Neural progenitor cell (in vitro differentiated cells): ENCODE results near the gene PLEKHG2. TPM values are rescaled to one million over a fixed set of nuclear protein-coding genes. Genes with fewer than 3 reads are reported as not detected.

Experiments used
- DNase-seq: peaks from one replicate; pipeline ENCODE4 v3.0.0-alpha.2; 2016; ENCODE audit warnings: low spot score
- H2AFZ ChIP-seq: fragments of 200-600 bp; sonication (generic); replicated peaks from 2 replicates; pipeline ENCODE4 v1.6.1; 2016; ENCODE audit warnings: antibody characterized with exemption
- H3F3A ChIP-seq: fragments of 200-600 bp; sonication (generic); 2 replicates; pipeline ENCODE4 v1.6.1; 2016; ENCODE audit warnings: antibody characterized with exemption, low read depth
- H3K27ac ChIP-seq: fragments of 200-600 bp; sonication (generic); 2 replicates; pipeline ENCODE4 v1.5.1; 2016; ENCODE audit warnings: mild to moderate bottlenecking
- H3K27me3 ChIP-seq: fragments of 200-600 bp; sonication (generic); 2 replicates; pipeline ENCODE4 v1.6.1; 2016; ENCODE audit warnings: mild to moderate bottlenecking, moderate library complexity
- H3K36me3 ChIP-seq: fragments of 200-600 bp; sonication (generic); 2 replicates; pipeline ENCODE4 v1.5.1; 2016
- H3K4me1 ChIP-seq: fragments of 200-600 bp; sonication (generic); 2 replicates; pipeline ENCODE4 v1.6.1; 2016; ENCODE audit warnings: mixed run types
- H3K4me2 ChIP-seq: fragments of 200-600 bp; sonication (generic); 2 replicates; pipeline ENCODE4 v1.6.1; 2016
- H3K4me3 ChIP-seq: fragments of 200-600 bp; sonication (generic); 2 replicates; pipeline ENCODE4 v1.5.1; 2016
- H3K79me2 ChIP-seq: fragments of 200-600 bp; sonication (generic); 2 replicates; pipeline ENCODE4 v1.6.1; 2016; ENCODE audit warnings: low read depth
- H3K9ac ChIP-seq: fragments of 200-600 bp; sonication (generic); 2 replicates; pipeline ENCODE4 v1.6.1; 2016
- H3K9me3 ChIP-seq: fragments of 200-600 bp; sonication (generic); 2 replicates; pipeline ENCODE4 v1.5.1; 2016; ENCODE audit warnings: low read depth
- H4K20me1 ChIP-seq: fragments of 200-600 bp; sonication (generic); 2 replicates; pipeline ENCODE4 v1.6.1; 2016; ENCODE audit warnings: low read depth
- H3K27ac Mint-ChIP-seq: 3 replicates; pipeline ENCODE4 v1.8.0; 2021; ENCODE audit warnings: mixed read lengths
- H3K27me3 Mint-ChIP-seq: 2 replicates; pipeline ENCODE4 v1.8.0; 2022; ENCODE audit warnings: low read depth, mild to moderate bottlenecking, inconsistent platforms, moderate library complexity, mixed read lengths; ENCODE audit not compliant: insufficient read depth
- H3K36me3 Mint-ChIP-seq: 3 replicates; pipeline ENCODE4 v1.8.0; 2021; ENCODE audit warnings: mixed read lengths
- H3K4me1 Mint-ChIP-seq: 3 replicates; pipeline ENCODE4 v1.8.0; 2021; ENCODE audit warnings: mixed read lengths
- H3K4me3 Mint-ChIP-seq: 3 replicates; pipeline ENCODE4 v1.8.0; 2021; ENCODE audit warnings: mild to moderate bottlenecking, moderate library complexity, mixed read lengths
- H3K9me3 Mint-ChIP-seq: 3 replicates; pipeline ENCODE4 v1.8.0; 2020; ENCODE audit warnings: mixed read lengths
- CTCF ChIP-seq: fragments of 200-600 bp; sonication (generic); IDR thresholded peaks from 2 replicates; pipeline ENCODE4 v1.5.1; 2017; ENCODE audit warnings: antibody characterized with exemption, mild to moderate bottlenecking
- EZH2 ChIP-seq: fragments of 200-600 bp; sonication (generic); IDR thresholded peaks from 2 replicates; pipeline ENCODE4 v1.6.1; 2017; ENCODE audit warnings: antibody characterized with exemption, mild to moderate bottlenecking, moderate library complexity
- EZH2phosphoT487 ChIP-seq: fragments of 200-600 bp; sonication (generic); IDR thresholded peaks from 2 replicates; pipeline ENCODE4 v1.6.1; 2017; ENCODE audit warnings: antibody characterized with exemption
- total RNA-seq: library from RNA; depleted of rRNA; stranded (reverse); fragments of >200 nt; gene quantifications from 2 replicates; pipeline ENCODE4 v1.2.3, GENCODE V29; 2015; ENCODE audit warnings: low replicate concordance

The PLEKHG2 gene
- total RNA-seq, 1 donor from 2014 or later: 10.7 TPM

DNA sequence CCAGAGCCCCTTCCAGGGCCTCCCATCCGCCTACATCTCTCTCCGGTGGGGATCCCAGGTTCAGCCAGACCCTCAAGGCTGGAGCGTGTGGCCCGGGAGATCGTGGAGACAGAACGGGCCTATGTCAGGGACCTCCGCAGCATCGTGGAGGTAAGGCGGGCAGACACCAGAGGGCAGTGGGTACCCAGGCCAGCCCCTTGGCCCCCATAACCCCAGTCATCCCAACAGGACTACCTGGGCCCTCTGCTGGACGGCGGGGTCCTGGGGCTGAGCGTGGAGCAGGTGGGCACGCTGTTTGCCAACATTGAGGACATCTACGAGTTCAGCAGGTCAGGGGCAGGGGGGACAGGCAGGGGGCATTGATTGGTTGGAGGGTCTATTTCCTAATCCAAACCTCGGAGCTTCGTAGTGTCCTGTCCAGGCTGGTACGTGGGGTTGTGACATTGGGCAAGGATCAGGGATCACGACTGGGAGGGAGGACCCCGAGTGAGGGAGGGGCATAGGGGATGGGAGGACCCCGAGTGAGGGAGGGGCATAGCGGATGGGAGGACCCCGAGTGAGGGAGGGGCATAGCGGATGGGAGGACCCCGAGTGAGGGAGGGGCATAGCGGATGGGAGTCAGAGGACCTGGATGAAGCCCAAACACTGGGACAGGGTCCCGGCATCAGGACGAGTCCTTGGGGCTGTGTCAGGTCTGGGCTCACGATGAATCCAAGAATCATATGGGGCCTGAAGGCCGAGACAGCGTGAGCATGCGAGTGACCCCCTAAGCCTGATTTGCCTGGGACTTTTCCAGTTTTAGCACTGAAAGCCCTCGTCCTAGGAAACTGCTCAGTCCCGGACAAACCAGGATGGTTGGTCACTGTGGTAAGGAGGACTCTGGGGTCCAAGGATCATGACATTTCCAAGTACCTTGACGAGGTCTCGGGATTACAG is 2.9 kb downstream of the PLEKHG2 start:
- TF ChIP-seq EZH2phosphoT487 (no peak), CTCF (peak; percentile 21), EZH2 (no peak)
- H3K27me3 Mint-ChIP-seq: peaks cover 15% of the 10 kb centered on the region
- peaks cover 42% of the 10 kb centered on the region for H3K4me1 Mint-ChIP-seq
- Histone ChIP-seq H3K27me3 (no peaks in the 10 kb centered on the region), H2AFZ (no peak overlapping the region), H3K9ac (no peak overlapping the region), H4K20me1 (peaks cover 34% of the 10 kb centered on the region), H3K9me3 (no peaks in the 10 kb centered on the region), H3K36me3 (no peaks in the 10 kb centered on the region), H3K4me2 (peak overlapping the region; percentile 86), H3K4me1 (peaks cover 20% of the 10 kb centered on the region), H3K4me3 (no peak overlapping the region), H3K27ac (no peak overlapping the region), H3F3A (peaks cover 25% of the 10 kb centered on the region), H3K79me2 (peaks cover 41% of the 10 kb centered on the region)
- DNase-seq: no peak
- H3K4me3 Mint-ChIP-seq: peak overlapping the region; percentile 78
- no peak overlapping the region for H3K27ac Mint-ChIP-seq
- H3K36me3 Mint-ChIP-seq: peaks cover 18% of the 10 kb centered on the region
- peaks cover 4% of the 10 kb centered on the region for H3K9me3 Mint-ChIP-seq

GRCh38 chr19:39416152-39417120 is 4.0 kb downstream of the PLEKHG2 start:
- peaks cover 15% of the 10 kb centered on the region for H3F3A ChIP-seq
- no peaks in the 10 kb centered on the region for H3K9me3 ChIP-seq
- H3K79me2 ChIP-seq: peaks cover 41% of the 10 kb centered on the region
- no peak overlapping the region for H3K4me3 Mint-ChIP-seq
- H3K9me3 Mint-ChIP-seq: peaks cover 4% of the 10 kb centered on the region
- H3K36me3 ChIP-seq: no peaks in the 10 kb centered on the region
- no peaks in the 10 kb centered on the region for H3K27me3 ChIP-seq
- DNase-seq: peak; percentile 38
- no peak overlapping the region for H3K27ac ChIP-seq
- TF ChIP-seq CTCF (no peak), EZH2 (no peak), EZH2phosphoT487 (no peak)
- H3K4me2 ChIP-seq: no peak overlapping the region
- H3K9ac ChIP-seq: no peak overlapping the region
- peaks cover 18% of the 10 kb centered on the region for H3K36me3 Mint-ChIP-seq
- H2AFZ ChIP-seq: no peak overlapping the region
- no peak overlapping the region for H3K4me3 ChIP-seq
- no peak overlapping the region for H3K27ac Mint-ChIP-seq
- H3K4me1 ChIP-seq: peaks cover 11% of the 10 kb centered on the region
- peaks cover 31% of the 10 kb centered on the region for H3K4me1 Mint-ChIP-seq
- peaks cover 10% of the 10 kb centered on the region for H3K27me3 Mint-ChIP-seq
- peaks cover 34% of the 10 kb centered on the region for H4K20me1 ChIP-seq

- Mint-ChIP-seq H3K9me3 (no peaks in the 10 kb centered on the region), H3K27me3 (peaks cover 2% of the 10 kb centered on the region), H3K36me3 (peaks cover 18% of the 10 kb centered on the region), H3K4me1 (peaks cover 25% of the 10 kb centered on the region), H3K27ac (no peak overlapping the region), H3K4me3 (no peak overlapping the region)
- no peak for DNase-seq
- Histone ChIP-seq H3F3A (peaks cover 15% of the 10 kb centered on the region), H3K27ac (no peak overlapping the region), H3K27me3 (no peaks in the 10 kb centered on the region), H3K36me3 (no peaks in the 10 kb centered on the region), H3K4me2 (no peak overlapping the region), H4K20me1 (peaks cover 34% of the 10 kb centered on the region), H3K4me3 (no peak overlapping the region), H2AFZ (no peak overlapping the region), H3K79me2 (peaks cover 41% of the 10 kb centered on the region), H3K9me3 (no peaks in the 10 kb centered on the region), H3K4me1 (peaks cover 11% of the 10 kb centered on the region), H3K9ac (no peak overlapping the region)
- no peak for TF ChIP-seq CTCF
- TF ChIP-seq EZH2: no peak
- TF ChIP-seq EZH2phosphoT487: no peak
Observed at GRCh38 chr19:39417463-39418181, 5.2 kb downstream of the PLEKHG2 start.
